ENCODE results near the gene FHIT.
"Not testable (repeated sequence)": the region's sequence is repeated elsewhere in the genome, so short reads cannot be mapped to it uniquely, and the experiment has no call there.

FHIT gene

DNA sequence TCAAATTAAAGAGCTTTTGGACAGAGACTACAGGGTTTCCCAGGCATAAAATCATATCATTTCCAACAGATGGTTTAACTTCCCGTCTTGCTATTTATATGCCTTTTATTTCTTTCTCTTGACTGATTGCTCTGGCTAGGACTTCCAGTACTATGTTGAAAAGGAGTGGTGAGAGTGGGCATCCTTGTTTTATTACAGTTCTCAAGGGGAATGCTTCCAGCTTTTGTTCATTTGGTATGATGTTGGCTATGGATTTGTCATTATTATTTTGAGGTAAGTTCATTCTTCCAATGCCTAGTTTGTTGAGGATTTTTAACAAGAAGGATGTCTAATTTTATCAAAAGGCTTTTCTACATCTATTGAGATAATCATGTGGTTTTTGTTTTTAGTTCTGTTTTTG, 1304.9 kb downstream of the FHIT start:
- no peak for DNase-seq (ENCODE audit: low read depth, low spot score)

DNA sequence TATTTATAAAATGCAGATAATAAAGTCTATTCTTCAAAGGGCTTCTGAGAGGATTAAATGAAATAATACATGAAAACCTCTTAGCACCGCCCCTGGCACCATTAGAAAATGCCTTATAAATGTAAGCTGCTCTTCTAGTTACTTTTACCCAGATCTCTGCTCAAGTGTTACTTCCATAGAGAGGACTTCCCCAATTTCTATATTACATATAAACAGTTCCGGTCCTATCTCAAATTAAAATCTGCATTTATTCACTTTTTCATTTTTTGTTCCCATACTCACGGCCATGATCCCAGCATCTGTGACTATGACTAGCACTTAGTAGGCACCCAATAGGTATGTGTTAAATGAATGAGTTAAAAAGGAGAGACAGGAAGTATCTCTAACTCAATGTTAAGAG, 1310.5 kb downstream of the FHIT start:
- no peak for DNase-seq (ENCODE audit: low read depth, low spot score)

- no peak for DNase-seq (ENCODE audit: low read depth, low spot score)
Measured at GRCh38 chr3:59939826-59940426, 1311.3 kb downstream of the FHIT start.

GRCh38 chr3:59938828-59939227, 1312.4 kb downstream of the FHIT start:
- DNase-seq (ENCODE audit: low read depth, low spot score): no peak

DNA sequence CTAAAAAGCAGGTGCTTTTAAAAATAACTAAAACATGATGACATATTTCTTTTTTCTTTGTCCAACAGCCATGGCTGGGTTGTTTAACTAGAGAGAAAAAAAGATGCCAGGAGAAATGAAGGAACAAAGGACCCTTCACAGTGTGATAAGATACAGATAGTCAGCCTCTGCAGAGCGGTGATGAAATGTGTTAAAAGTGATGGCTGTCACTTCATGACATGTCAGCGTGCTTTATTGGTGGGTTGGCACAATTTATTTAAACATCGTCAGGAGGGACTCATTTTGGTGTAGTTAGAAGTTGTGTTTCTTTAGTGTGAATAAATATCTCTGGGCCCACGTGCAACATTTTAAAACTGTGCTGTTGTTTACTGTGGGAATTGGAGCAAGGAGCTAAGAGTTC, 1314.1 kb downstream of the FHIT start:
- DNase-seq (ENCODE audit: low read depth, low spot score): no peak

DNA sequence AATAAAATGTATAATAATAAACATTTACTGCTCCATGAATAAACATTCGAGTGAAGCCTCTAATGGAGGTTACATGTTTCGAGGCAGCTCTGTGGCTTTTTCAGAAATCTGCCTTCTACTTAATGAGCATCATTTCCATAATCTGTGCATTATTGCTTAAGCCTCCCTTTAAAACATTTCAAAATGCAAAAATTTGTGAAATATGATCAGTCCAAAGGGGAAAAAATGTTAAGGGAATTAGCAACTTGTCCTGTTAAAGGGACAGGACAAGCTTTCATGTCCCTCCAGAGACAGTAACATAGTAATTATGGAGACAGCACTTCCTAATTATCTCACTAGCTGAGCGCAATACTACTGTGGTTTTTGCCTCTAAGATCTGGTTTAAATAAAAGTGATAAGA, 1314.8 kb downstream of the FHIT start:
- DNase-seq (ENCODE audit: low read depth, low spot score): no peak

DNA sequence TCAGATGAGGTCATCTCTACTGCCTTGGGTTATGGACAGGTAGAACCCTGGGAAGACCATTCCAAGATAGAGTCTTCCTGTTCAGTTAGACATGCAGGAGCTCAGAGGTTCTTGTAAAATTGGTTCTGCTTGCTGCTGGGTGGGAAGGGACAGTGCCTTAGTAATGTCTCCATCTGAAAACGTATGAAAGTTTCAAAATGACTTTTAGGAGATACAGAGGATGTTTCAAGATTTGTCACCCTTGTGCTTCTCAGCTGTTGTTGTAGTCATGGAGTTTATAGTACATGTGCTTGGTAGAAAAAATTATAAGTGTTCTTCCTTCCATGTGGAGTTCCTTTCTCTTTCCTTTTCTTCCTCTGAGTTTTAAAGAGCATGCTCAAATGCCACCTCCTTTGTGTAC, 1316.2 kb downstream of the FHIT start:
- no peak for DNase-seq (ENCODE audit: low read depth, low spot score)

DNA sequence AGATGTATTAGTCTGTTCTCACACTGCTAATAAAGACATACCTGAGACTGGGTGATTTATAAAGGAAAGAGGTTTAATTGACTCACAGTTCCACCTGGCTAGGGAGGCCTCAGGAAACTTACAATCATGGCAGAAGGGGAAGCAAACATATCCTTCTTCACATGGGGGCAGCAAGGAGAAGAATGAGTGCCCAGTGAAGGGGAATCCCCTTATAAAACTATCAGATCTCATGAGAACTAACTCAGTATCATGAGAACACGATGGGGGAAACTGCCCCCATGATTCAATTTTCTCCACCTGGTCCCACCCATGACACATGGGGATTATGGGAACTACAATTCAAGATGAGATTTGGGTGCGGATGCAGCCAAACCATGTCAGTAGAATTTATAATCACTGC, 1316.7 kb downstream of the FHIT start:
- not testable (repeated sequence) for DNase-seq (ENCODE audit: low read depth, low spot score)

DNA sequence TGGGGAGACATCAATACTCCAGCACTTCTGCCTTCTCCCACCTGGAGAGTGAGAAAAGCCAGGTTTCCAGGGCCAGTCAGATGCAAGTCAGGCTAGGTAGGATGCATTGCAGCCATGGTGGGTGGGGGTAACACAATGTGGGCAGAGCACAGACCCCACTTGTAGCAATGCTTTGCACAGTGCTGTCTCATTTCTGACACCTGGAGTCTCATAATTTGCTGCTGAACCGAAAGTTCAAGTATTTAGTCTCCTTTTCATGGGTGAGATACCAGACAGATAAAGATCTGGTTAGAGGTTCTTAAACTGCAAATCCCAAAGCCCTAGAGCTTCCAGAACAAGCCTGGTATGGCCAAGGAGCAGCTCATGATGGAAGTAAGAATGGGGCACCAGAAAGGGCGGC, 1321.1 kb downstream of the FHIT start:
- DNase-seq (ENCODE audit: low read depth, low spot score): no peak

DNA sequence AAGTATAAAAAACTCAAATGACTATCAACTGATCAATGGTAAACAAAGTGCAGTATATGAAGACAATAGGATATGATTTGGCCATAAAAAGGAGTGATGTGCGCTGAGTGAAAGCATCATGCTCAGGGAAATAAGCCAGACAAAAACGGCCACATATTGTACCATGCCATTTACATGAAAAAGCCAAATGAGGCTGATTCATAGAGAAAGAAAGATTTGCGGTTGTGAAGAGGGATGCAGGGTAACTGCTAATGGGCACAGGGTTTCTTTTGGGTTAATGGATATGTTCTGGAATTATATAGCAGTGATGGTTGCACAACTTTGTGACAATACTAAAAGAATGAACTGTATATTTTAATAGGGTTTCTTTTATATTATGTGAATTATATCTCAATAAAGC, 1324.2 kb downstream of the FHIT start:
- DNase-seq (ENCODE audit: low read depth, low spot score): no peak

DNA sequence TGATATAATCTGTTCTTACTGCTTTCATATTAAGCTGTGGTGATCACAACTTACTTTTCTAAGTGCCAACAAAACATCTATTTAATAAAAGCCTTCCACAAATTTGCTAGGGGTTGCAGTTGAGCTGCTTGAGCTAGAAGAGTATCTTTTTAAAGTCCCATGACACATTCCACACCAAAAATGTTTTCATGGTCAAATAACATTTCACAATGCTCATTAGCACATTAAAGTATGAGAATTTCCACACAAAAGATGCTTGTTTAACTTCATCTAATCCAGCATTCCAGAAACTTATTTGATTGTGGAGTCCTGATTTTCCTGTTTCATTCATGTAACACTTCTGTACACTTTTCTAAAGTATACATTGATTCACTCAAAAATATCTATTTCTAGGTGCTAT, 1325.3 kb downstream of the FHIT start:
- DNase-seq (ENCODE audit: low read depth, low spot score): no peak

GRCh38 chr3:59922192-59922591, 1329.1 kb downstream of the FHIT start:
- no peak for DNase-seq (ENCODE audit: low read depth, low spot score)

DNA sequence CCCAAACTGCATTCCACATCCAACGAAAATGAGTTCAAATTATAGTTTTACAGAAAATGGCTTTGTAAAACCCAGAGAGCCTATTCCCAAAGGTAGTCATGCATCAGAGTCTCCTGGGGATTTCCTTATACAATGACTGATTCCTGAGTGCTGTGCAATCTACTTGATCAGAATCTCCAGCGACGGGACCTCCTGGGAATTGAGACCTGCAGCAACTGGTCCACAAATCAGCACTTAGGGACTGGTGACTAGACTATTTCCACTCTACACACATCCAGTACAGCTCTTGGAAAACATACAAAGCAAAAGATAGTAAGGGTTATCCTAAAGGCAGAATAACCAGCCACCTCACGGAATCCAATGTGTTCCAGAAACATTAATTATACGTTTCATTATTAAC, 1330.4 kb downstream of the FHIT start:
- DNase-seq (ENCODE audit: low read depth, low spot score): no peak

DNA sequence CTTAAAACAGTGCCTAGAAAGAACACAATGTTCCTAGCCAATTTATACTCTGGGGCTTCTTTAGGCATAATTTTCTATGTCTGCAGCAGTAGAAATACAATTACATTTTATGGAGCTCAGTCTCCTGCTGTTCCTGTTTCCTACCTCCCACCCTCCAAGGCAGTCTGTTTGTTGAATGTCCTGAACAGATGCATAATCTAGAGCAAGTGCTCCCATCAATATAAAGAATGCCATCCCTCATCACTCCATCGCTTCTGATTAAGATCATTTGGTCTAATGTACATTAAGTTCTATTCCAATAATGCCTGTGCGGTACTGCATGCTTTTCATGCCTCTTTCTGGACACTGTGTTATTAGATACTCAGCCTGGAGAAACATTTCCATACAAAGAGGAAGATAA, 1331.7 kb downstream of the FHIT start:
- no peak for DNase-seq (ENCODE audit: low read depth, low spot score)

DNA sequence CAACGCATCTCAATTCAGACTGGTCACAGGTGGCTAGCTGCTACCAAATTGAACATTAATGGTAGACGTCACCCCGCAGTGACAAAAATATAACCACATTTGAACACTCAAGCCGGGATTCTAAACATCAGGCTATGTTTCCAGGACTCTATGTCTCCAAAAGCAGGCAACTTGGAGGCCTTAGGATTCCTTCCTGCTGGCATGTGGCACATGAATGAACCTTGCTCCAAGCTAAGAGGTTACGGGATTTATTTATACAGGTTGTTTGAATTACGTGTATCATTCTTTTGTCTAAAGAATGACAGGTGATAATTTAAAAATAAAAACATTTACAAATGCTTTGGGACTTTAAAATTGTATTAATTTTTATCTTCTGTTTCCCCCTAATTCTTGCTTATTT, 1337.0 kb downstream of the FHIT start:
- no peak for DNase-seq (ENCODE audit: low read depth, low spot score)

DNA sequence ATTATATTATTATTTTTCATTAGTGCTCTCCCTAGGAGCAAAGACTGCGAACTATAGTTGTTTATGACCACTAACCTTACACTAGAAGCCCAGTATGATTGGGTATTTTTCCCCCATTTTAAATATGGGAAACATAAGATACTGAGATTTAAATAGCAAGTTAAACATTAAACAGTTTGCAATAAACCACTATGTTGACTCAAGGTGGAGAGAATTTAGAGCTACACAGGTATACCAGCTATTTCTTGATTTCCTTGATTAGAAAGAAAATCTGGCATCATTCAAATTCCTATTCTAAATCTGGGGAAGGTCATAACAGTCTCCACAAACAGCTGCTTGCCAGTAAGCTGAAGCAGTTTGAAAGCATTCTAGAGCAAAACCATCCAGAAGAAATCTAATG, 1337.6 kb downstream of the FHIT start:
- DNase-seq (ENCODE audit: low read depth, low spot score): no peak

- no peak for DNase-seq (ENCODE audit: low read depth, low spot score)
Measured at GRCh38 chr3:59908701-59909100, 1342.6 kb downstream of the FHIT start.

DNA sequence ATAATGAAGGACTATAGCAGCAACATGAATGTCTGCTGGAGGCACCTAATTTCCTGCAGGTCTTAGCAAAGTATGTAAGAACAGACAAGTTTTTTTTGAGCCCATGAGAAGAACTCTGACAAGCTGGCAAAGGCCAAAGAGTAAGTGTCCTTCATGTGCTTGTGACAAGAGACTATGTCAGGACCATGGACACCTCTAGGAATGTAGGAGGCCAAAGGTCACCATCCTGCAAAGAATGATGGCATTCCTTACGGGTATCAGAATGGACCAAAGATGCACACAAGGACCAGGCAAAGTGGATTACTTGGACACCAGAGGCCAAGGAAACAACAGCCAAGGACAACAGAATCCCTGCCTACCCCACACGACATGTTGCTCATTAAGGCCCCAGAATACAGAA, 1343.0 kb downstream of the FHIT start:
- no peak for DNase-seq (ENCODE audit: low read depth, low spot score)

- DNase-seq (ENCODE audit: low read depth, low spot score): no peak
Measured at GRCh38 chr3:59904296-59904695, 1347.0 kb downstream of the FHIT start.

GRCh38 chr3:59899061-59899460, 1352.2 kb downstream of the FHIT start:
- DNase-seq (ENCODE audit: low read depth, low spot score): no peak

DNA sequence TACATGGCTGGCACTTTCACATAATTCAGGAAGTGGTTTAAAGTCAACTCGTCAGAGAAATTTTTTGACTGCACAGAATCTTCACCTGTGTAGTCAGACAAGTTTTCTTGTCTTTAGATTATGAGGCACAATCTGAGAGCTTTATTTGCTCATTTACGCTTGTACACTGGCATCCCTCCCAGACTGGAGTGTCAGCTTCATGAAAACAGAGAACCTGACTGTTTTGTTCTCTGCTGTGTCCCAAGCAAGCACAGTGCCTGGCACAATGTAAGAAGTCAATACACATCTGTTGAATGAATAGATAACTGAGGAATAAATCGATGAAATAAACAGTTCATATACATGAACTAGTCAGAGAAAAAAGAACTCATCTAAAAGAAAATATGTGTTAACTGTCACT, 1355.3 kb downstream of the FHIT start:
- no peak for DNase-seq (ENCODE audit: low read depth, low spot score)

DNA sequence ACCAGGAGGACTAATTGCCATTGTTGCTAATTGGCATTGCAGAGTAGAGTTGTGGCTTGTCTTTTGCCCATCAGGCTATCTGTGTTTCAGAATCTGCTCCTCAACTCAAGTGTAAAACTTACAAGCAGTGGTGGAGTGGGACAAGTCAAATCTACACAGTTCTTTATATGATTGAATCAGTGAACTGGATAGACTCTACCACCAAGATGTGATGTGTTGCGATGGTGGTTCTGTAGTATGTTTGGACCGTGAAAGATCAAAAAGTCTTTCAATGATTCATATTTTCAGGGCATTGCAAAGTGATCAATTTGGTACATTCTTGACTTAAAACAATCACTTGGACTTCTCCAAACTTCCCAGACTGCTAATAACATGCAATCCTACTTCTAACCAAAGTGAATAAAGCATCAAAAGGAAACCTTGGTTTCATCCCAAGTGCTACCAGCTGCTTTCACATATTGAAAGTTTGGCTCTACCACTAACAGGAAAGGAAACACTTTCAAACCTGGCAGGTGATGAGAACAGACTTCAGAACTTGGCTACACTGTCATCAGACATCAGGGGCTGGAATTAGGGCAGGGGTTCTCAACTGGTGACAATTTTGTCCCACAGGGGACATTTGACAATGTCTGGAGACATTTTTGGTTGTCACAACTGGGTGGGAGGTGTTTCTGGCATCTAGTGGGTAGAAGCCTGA, 1356.7 kb downstream of the FHIT start:
- DNase-seq (ENCODE audit: low read depth, low spot score): no peak

- DNase-seq (ENCODE audit: low read depth, low spot score): no peak
Measured at GRCh38 chr3:59890639-59891038, 1360.6 kb downstream of the FHIT start.

- DNase-seq (ENCODE audit: low read depth, low spot score): no peak
Measured at GRCh38 chr3:59886790-59887189, 1364.5 kb downstream of the FHIT start.

Data from activated CD4-positive, CD25-positive, alpha-beta regulatory T cell treated with anti-CD3 and anti-CD28 coated beads, Interleukin-2, amount 50 U/mL, for 16 hours (primary cell).